Motor neuron (in vitro differentiated cells): ENCODE results near the gene MAPK1. TPM values are rescaled to one million over a fixed set of nuclear protein-coding genes. Genes with fewer than 3 reads are reported as not detected.
"Not testable (repeated sequence)": the region's sequence is repeated elsewhere in the genome, so short reads cannot be mapped to it uniquely, and the experiment has no call there.

Experiments
- ATAC-seq, 8 experiments: fragments of 200-7000 bp; cut with Tn5 transposase; replicated peaks in 6 of 8; 2 replicates each; pipeline ENCODE4 v1.8.0; 2021; ENCODE audit warnings: mild to moderate bottlenecking in 8 of 8, moderate library complexity in 8 of 8
- H3K27ac ChIP-seq, 2 donors: fragments of 250-450 bp; sonication (Bioruptor Pico); 2 replicates each; pipeline ENCODE4 v1.9.0; 2021; ENCODE audit warnings: antibody characterized with exemption in 2 of 2, mild to moderate bottlenecking in 2 of 2, moderate library complexity in 1 of 2
- H3K4me1 ChIP-seq, 2 donors: fragments of 250-450 bp; sonication (Bioruptor Pico); replicated peaks in 1 of 2; 2 replicates each; pipeline ENCODE4 v1.6.1; 2021; ENCODE audit warnings: antibody characterized with exemption in 2 of 2, mild to moderate bottlenecking in 2 of 2, moderate library complexity in 1 of 2
- H3K4me3 ChIP-seq, 5 donors: fragments of 250-450 bp; sonication (Bioruptor Pico); 2 replicates each; pipeline ENCODE4 v1.9.0; 2021; ENCODE audit warnings: antibody characterized with exemption in 5 of 5, mild to moderate bottlenecking in 5 of 5, moderate library complexity in 4 of 5
- WGBS, 10 experiments: fragments of 450-650 bp; shearing (Covaris generic); methylation state at CpG; one replicate each; pipeline ENCODE4 v1.0.0; 2022; 5-methylcytosine and 5-hydroxymethylcytosine counted together
- in situ Hi-C, 9 experiments: fragments of 400-800 bp; cut with MboI; loops; one replicate each; pipeline ENCODE4 v1.15.0; 2021; ENCODE audit warnings: low sequenced_read_pairs in 9 of 9, low pct_unique_long_range_greater_than_20kb in 2 of 9; ENCODE audit not compliant: unreplicated experiment in 9 of 9
- total RNA-seq, 8 experiments: library from RNA; unstranded; fragments of 300-600 nt; gene quantifications; 2 replicates each; pipeline versions ENCODE4 v1.2.3 to v1.2.4, GENCODE V29; 2022

The MAPK1 gene
- total RNA-seq, 8 experiments from 2014 or later, result 23.7 to 70.5 (median 42.9) TPM

DNA sequence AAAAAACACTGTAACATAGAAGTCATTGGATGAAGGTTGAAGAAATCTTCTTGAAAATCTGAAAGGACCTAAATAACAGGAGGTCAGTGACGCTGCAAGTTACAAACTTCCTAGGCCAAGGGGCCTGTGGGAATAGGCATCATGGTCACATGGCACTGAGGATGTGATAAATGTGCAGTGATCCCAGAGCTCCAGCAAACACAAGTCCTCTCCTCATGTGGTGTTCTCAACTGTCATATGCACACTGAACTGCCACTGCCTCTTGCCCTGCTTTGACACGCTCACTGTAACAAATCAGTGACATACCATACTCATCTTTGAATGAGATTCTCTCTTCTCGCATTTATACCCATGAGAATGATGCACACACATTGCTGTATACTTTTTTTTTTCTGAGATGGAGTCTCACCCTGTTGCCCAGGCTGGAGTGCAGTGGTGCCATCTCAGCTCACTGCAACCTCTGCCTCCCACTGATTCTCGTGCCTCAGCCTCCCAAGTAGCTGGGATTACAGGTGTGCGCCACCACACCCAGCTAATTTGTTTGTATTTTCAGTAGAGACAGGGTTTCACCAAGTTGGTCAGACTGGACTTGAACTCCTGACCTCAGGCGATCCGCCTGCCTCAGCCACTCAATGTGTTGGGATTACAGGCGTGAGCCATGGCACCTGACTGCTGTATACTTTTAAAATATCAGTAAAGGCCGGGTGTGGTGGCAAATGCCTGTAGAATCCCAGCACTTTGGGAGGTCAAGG, 66.7 kb downstream of the MAPK1 start:
- H3K27ac ChIP-seq, result peak overlapping the region; percentile 22 to 56
- no peak overlapping the region for H3K4me3 ChIP-seq
- no peaks in the 10 kb centered on the region for H3K4me1 ChIP-seq
- WGBS, 10 experiments, result 80 to 100% (median 98%) methylated on average over 1 to 8 of the region's 9 CpGs; no CpG with 5 or more reads in 1 of the 10 experiments
- in situ Hi-C loops, result no loop called here
- ATAC-seq, result no peak

- 68 to 100% (median 90%) methylated on average over 2 to 4 of the region's 5 CpGs; no CpG with 5 or more reads in 1 of the 10 experiments for WGBS, 10 experiments
- Histone ChIP-seq H3K27ac (no peak overlapping the region), H3K4me3 (no peak overlapping the region), H3K4me1 (no peaks in the 10 kb centered on the region)
- peak in 1 of 8 experiments; percentile 22 for ATAC-seq
- in situ Hi-C loops, result no loop called here
Measured at GRCh38 chr22:21797444-21798221, 69.8 kb downstream of the MAPK1 start.

GRCh38 chr22:21796863-21797262, 70.6 kb downstream of the MAPK1 start:
- H3K4me3 ChIP-seq, result no peak overlapping the region
- H3K27ac ChIP-seq, result peak overlapping the region in 1 of 2 donors; percentile 49
- no peak for ATAC-seq
- in situ Hi-C loops, result no loop called here
- 93 to 100% (median 94%) methylated on average over 1 to 4 of the region's 5 CpGs; no CpG with 5 or more reads in 2 of the 10 experiments for WGBS, 10 experiments
- no peaks in the 10 kb centered on the region for H3K4me1 ChIP-seq

- Histone ChIP-seq H3K4me1 (no peaks in the 10 kb centered on the region), H3K4me3 (no peak overlapping the region), H3K27ac (peak overlapping the region in 1 of 2 donors; percentile 25)
- in situ Hi-C loops, result no loop called here
- no peak for ATAC-seq
- 87 to 100% (median 98%) methylated on average over 1 to 3 of the region's 3 CpGs; no CpG with 5 or more reads in 4 of the 10 experiments for WGBS, 10 experiments
Measured at GRCh38 chr22:21796231-21796630, 71.2 kb downstream of the MAPK1 start.

DNA sequence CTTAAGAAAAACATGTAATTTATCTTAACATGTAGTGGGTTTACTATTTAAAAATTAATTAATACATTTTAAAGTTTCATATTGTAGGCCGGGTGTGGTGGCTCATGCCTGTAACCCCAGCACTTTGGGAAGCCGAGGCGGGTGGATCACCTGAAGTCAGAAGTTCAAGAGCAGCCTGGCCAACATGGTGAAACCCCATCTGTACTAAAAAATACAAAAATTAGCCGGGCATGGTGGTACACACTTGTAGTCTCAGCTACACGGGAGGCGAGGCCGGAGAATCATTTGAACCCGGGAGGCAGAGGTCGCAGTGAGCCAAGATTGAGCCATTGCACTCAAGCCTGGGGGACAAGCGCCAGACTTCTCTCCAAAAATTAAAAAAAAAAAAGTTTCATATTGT, 73.7 kb downstream of the MAPK1 start:
- ATAC-seq, in situ Hi-C loops, H3K4me1 ChIP-seq, H3K27ac ChIP-seq, H3K4me3 ChIP-seq: not testable (repeated sequence)
- WGBS, 10 experiments, result 80 to 100% (median 99%) methylated on average over 2 to 7 of the region's 10 CpGs; no CpG with 5 or more reads in 2 of the 10 experiments

- no peak overlapping the region for H3K4me3 ChIP-seq
- WGBS, 10 experiments, result 57 to 100% (median 91%) methylated on average over 2 to 10 of the region's 11 CpGs
- peak overlapping the region; percentile 35 to 44 for H3K27ac ChIP-seq
- in situ Hi-C loops, result no loop called here
- peak in 1 of 8 experiments; percentile 48 for ATAC-seq
- no peaks in the 10 kb centered on the region for H3K4me1 ChIP-seq
Measured at GRCh38 chr22:21791635-21792625, 75.5 kb downstream of the MAPK1 start.

DNA sequence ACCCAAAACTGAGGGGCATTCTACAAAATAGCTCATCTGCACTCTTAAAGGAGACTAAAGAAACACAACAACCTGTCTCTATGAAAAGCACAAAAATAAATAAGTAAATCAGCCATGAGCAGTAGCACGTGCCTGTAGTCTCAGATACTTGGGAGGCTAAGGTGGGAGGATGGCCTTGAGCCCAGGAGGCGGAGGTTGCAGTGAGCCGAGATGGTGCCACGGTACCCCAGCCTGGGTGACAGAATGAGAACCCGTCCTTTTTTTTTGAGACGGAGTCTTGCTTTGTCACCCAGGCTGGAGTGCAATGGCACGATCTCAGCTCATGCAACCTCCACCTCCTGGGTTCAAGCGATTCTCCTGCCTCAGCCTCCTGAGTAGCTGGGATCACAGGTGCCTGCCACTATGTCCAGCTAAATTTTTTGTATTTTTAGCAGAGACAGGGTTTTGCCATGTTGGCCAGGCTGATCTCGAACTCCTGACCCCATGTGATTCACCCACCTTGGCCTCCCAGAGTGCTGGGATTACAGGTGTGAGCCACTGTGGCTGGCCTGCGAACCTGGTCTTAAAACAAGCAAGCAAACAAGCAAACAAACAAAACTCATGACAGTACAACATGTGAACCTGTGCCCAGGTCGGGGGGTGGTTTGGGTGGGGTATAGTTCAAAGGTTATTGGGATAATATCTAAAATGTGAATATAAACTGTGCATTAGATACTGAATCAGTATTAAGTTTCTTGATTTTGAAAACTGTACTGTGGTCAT, 76.4 kb downstream of the MAPK1 start:
- H3K4me3 ChIP-seq, H3K4me1 ChIP-seq, ATAC-seq, in situ Hi-C loops: not testable (repeated sequence)
- WGBS, 10 experiments, result 82 to 100% (median 99%) methylated on average over 1 to 6 of the region's 11 CpGs; no CpG with 5 or more reads in 2 of the 10 experiments
- H3K27ac ChIP-seq, result peak overlapping the region in 1 of 2 donors; percentile 35

GRCh38 chr22:21790359-21790758, 77.1 kb downstream of the MAPK1 start:
- Histone ChIP-seq H3K4me1 (no peaks in the 10 kb centered on the region), H3K27ac (no peak overlapping the region), H3K4me3 (no peak overlapping the region)
- in situ Hi-C loops, result no loop called here
- no peak for ATAC-seq

DNA sequence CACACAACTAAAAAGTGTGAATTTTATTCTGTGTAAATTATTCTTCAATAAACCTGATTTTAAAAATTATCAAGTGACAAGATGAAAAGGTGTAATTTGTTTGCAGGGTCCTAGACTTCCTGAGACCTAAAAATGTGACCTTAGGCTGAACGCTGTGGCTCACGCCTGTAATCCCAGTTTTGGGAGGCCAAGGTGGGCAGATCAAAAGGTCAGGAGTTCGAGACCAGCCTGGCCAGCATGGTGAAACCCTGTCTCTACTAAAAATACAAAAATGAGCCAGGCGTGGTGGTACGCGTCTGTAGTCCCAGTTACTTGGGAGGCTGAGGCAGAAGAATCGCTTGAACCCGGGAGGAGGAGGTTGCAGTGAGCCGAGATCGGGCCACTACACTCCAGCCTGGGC, 79.9 kb downstream of the MAPK1 start:
- ATAC-seq, H3K4me1 ChIP-seq, in situ Hi-C loops, H3K27ac ChIP-seq, H3K4me3 ChIP-seq: not testable (repeated sequence)
- 93 to 100% (median 99%) methylated on average over 1 to 10 of the region's 10 CpGs; no CpG with 5 or more reads in 2 of the 10 experiments for WGBS, 10 experiments

- in situ Hi-C loops, result no loop called here
- H3K4me1 ChIP-seq, result no peaks in the 10 kb centered on the region
- no peak overlapping the region for H3K4me3 ChIP-seq
- 71 to 100% (median 100%) methylated on average over 1 to 2 of the region's 2 CpGs; no CpG with 5 or more reads in 3 of the 10 experiments for WGBS, 10 experiments
- peak overlapping the region in 1 of 2 donors; percentile 64 for H3K27ac ChIP-seq
- ATAC-seq, result no peak
Measured at GRCh38 chr22:21780259-21780658, 87.2 kb downstream of the MAPK1 start.

- no peak for ATAC-seq
- in situ Hi-C loops, result no loop called here
- no peak overlapping the region for H3K4me3 ChIP-seq
- H3K4me1 ChIP-seq, result no peaks in the 10 kb centered on the region
- no peak overlapping the region for H3K27ac ChIP-seq
- WGBS, 10 experiments, result 20 to 100% (median 89%) methylated on average over 1 to 2 of the region's 2 CpGs; no CpG with 5 or more reads in 3 of the 10 experiments
Measured at GRCh38 chr22:21779444-21779843, 88.0 kb downstream of the MAPK1 start.
